Activated B cell treated with CpG ODN at 0.5 μM for 24 hours (primary cell): ENCODE results near the gene GABARAPL2. TPM values are rescaled to one million over a fixed set of nuclear protein-coding genes. Genes with fewer than 3 reads are reported as not detected.
"Not testable (repeated sequence)": the region's sequence is repeated elsewhere in the genome, so short reads cannot be mapped to it uniquely, and the experiment has no call there.

Source experiments
- ATAC-seq: fragments of 200-7000 bp; cut with Tn5 transposase; one replicate; pipeline ENCODE4 v1.10.0; 2021; ENCODE audit warnings: low read depth, mild to moderate bottlenecking, moderate library complexity
- CTCF ChIA-PET: fragments of 350-600 bp; sonication (Branson Sonifier 250); formaldehyde crosslinking; loops from one replicate; lab custom pipeline; 2021; ENCODE audit warnings: antibody characterized with exemption; lab: Charles Lee
- POLR2A ChIA-PET: fragments of 350-600 bp; sonication (Branson Sonifier 250); formaldehyde crosslinking; loops from one replicate; lab custom pipeline; 2021; ENCODE audit warnings: antibody characterized with exemption; lab: Charles Lee
- DNase-seq: peaks from one replicate; pipeline ENCODE4 v3.0.0; 2022
- H3K27ac Mint-ChIP-seq: one replicate; pipeline ENCODE4 v1.8.0; 2020; ENCODE audit warnings: mixed read lengths
- H3K27me3 Mint-ChIP-seq: one replicate; pipeline ENCODE4 v1.8.0; 2021; ENCODE audit warnings: mixed read lengths
- H3K36me3 Mint-ChIP-seq: one replicate; pipeline ENCODE4 v1.8.0; 2021; ENCODE audit warnings: low read depth, mixed read lengths
- H3K4me1 Mint-ChIP-seq: one replicate; pipeline ENCODE4 v1.8.0; 2021; ENCODE audit warnings: mixed read lengths
- H3K4me3 Mint-ChIP-seq: one replicate; pipeline ENCODE4 v1.8.0; 2020; ENCODE audit warnings: mild to moderate bottlenecking, mixed read lengths
- H3K9me3 Mint-ChIP-seq: one replicate; pipeline ENCODE4 v1.8.0; 2020; ENCODE audit warnings: mixed read lengths
- intact Hi-C: fragments of 100-400 bp; cut with micrococcal nuclease; formaldehyde crosslinking; loops from one replicate; pipeline ENCODE4 v1.15.1; 2024
- total RNA-seq: library from RNA; stranded (reverse); gene quantifications from 2 replicates; pipeline ENCODE4 v1.2.3, GENCODE V29; 2022
- TF ChIP-seq, protein P1 (sequence below): fragments of 200-600 bp; IDR thresholded peaks from one replicate; pipeline ENCODE4 v1.8.0; 2022; ENCODE audit warnings: antibody characterized with exemption, mild to moderate bottlenecking

Gene GABARAPL2
- total RNA-seq, 1 donor from 2014 or later: 62.9 TPM

DNA sequence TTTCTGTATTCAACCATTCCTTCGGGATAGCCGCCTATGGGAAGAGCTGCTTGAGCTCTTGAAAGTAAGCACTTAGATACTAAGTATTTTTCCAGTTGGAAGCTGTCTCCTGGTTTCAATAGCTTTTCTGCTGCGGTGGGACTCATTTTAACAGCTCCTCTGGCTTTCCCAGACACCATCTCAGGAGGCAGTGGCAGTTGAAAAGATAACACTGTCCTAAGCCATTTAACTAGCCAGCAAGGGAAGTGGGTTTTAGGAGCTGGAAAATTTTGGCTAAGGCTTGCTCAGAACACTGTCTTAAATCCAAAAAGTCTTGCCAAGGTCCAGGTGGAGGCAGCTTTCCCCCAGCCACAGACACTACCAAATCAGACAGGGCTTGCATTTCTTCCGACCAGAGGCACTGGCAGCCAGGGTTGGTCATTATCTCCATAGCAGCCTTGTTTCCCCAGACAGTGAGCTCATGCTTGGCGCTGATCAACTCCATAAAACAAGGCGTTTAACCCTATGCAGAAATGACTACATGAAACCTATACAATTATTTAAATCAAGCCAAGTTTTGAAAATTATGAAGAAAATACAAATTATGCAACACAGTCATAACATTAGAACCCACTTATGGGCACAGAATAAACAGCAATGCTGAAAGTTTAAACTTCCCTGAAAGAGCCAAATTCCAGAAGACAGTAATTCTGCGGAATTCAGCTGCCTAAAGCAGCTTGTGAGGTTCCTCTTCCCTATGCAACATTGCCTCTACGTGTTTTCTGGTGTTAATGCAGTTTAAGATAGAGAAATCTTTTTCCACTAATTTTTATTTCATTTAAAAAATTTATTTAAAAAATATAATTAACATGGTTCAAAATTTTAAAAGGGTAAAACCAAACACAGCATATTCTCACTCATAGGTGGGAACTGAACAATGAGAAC is 25.0 kb downstream of the GABARAPL2 start:
- Mint-ChIP-seq H3K27me3 (no peaks in the 10 kb centered on the region), H3K27ac (no peak overlapping the region), H3K4me1 (no peaks in the 10 kb centered on the region), H3K36me3 (peaks cover 22% of the 10 kb centered on the region), H3K4me3 (no peak overlapping the region), H3K9me3 (no peaks in the 10 kb centered on the region)
- ChIA-PET POLR2A (no interaction called here), CTCF (interaction anchor here (1.1 kb wide), 1 partner anchor 70 kb away, joined by 3 read pairs; no protein-coding TSS in a partner anchor)
- no peak for DNase-seq
- ATAC-seq: no peak
- TF ChIP-seq, protein P1, sequence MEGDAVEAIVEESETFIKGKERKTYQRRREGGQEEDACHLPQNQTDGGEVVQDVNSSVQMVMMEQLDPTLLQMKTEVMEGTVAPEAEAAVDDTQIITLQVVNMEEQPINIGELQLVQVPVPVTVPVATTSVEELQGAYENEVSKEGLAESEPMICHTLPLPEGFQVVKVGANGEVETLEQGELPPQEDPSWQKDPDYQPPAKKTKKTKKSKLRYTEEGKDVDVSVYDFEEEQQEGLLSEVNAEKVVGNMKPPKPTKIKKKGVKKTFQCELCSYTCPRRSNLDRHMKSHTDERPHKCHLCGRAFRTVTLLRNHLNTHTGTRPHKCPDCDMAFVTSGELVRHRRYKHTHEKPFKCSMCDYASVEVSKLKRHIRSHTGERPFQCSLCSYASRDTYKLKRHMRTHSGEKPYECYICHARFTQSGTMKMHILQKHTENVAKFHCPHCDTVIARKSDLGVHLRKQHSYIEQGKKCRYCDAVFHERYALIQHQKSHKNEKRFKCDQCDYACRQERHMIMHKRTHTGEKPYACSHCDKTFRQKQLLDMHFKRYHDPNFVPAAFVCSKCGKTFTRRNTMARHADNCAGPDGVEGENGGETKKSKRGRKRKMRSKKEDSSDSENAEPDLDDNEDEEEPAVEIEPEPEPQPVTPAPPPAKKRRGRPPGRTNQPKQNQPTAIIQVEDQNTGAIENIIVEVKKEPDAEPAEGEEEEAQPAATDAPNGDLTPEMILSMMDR: no peak
- intact Hi-C loops: no loop called here

DNA sequence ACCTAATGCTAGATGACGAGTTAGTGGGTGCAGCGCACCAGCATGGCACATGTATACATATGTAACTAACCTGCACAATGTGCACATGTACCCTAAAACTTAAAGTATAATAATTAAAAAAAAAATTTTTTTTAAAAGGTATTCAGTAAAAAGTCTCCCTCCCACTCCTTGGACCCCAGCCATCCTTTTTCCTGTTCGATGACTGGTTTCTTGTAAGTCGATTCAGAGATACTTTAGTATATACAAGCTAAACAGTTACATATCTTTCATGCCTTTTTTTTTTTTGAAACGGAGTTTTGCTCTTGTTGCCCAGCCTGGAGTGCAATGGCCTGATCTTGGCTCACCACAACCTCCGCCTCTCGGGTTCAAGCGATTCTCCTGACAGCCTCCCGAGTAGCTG is 25.7 kb downstream of the GABARAPL2 start:
- POLR2A ChIA-PET, H3K4me3 Mint-ChIP-seq, H3K27ac Mint-ChIP-seq, DNase-seq, H3K27me3 Mint-ChIP-seq, H3K9me3 Mint-ChIP-seq, H3K4me1 Mint-ChIP-seq, intact Hi-C loops, ATAC-seq: not testable (repeated sequence)
- CTCF ChIA-PET: interaction anchor here (1.1 kb wide), 1 partner anchor 71 kb away, joined by 3 read pairs; no protein-coding TSS in a partner anchor
- peaks cover 25% of the 10 kb centered on the region for H3K36me3 Mint-ChIP-seq

DNA sequence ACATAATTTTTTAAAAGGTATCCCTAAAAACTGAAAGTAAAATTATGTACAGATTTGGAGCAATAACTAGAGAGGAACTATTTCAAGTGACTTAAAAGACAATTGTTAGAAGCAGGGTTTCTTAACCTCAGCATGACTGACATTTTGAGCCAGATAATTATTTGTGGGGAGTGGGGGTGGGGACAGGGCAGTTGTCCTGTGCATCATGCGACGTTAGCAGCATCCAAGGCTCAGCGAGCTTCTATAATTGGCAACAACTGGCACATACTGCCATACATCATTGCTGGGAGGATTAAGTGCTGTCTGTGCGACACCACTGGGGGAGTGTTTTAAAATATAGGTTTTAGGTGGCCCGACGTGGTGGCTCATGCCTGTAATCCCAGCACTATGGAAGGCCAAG is 27.1 kb downstream of the GABARAPL2 start:
- H3K36me3 Mint-ChIP-seq: peaks cover 38% of the 10 kb centered on the region
- CTCF ChIA-PET: no interaction called here
- intact Hi-C loops: no loop called here
- no peaks in the 10 kb centered on the region for H3K4me1 Mint-ChIP-seq
- DNase-seq: no peak
- POLR2A ChIA-PET: interaction anchor here (0.5 kb wide), 1 partner anchor 36 kb away, joined by 9 read pairs; no protein-coding TSS in a partner anchor
- TF ChIP-seq, protein P1: no peak
- no peaks in the 10 kb centered on the region for H3K27me3 Mint-ChIP-seq
- H3K9me3 Mint-ChIP-seq: peaks cover 5% of the 10 kb centered on the region
- no peak overlapping the region for H3K4me3 Mint-ChIP-seq
- ATAC-seq: no peak
- no peak overlapping the region for H3K27ac Mint-ChIP-seq

DNA sequence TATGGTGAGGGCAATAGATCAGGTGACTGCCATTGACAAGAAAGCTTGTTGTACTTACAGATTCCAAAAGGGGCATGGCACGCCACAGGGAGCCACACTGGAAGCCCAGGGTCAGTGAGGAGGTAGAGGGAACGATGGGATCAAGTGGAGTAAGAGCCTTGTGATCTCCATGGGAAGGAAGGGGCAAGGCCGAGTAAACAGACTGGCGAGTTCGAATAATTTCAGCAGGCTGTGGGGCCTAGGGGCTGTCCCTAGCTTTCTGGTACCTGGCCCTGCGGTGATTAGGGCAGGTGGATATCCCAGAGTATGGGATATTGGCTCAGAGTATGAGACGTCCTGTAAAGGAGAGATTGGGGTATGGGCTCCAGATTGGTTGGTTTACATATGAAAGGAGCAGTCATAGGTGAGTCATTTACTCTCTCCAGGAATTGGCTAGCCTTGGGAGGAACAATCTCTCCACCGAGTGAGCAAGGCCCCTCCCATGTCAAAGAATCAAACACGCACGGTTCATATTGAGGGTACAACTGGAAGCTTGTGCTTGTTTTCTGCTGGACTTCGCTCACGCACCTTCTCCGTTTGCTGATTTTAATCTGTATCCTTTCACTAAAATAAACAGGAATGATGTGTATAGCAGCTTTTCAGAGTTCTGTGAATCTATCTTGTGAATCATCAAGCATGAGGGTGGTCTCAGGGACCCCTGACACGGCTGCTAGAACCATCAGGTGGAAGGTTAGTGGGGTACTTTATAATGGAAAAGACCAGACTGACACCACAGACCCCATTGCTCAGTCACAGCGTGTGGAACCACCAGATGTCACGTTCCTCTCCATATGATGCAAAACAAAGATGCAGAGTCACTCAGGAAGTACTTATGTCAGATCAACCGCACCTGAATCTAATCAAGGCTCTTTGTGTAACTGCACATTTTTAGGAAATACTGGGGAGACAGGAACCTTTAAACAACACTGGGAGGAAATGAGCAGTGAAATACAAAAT is 27.9 kb downstream of the GABARAPL2 start:
- no peak for DNase-seq
- H3K36me3 Mint-ChIP-seq: peaks cover 35% of the 10 kb centered on the region
- ChIA-PET CTCF (no interaction called here), POLR2A (interaction anchor here (0.5 kb wide), 1 partner anchor 37 kb away, joined by 9 read pairs; no protein-coding TSS in a partner anchor)
- no peak overlapping the region for H3K27ac Mint-ChIP-seq
- TF ChIP-seq, protein P1: no peak
- H3K4me3 Mint-ChIP-seq: no peak overlapping the region
- H3K27me3 Mint-ChIP-seq: no peaks in the 10 kb centered on the region
- H3K9me3 Mint-ChIP-seq: peaks cover 5% of the 10 kb centered on the region
- ATAC-seq: no peak
- H3K4me1 Mint-ChIP-seq: no peaks in the 10 kb centered on the region
- intact Hi-C loops: no loop called here

DNA sequence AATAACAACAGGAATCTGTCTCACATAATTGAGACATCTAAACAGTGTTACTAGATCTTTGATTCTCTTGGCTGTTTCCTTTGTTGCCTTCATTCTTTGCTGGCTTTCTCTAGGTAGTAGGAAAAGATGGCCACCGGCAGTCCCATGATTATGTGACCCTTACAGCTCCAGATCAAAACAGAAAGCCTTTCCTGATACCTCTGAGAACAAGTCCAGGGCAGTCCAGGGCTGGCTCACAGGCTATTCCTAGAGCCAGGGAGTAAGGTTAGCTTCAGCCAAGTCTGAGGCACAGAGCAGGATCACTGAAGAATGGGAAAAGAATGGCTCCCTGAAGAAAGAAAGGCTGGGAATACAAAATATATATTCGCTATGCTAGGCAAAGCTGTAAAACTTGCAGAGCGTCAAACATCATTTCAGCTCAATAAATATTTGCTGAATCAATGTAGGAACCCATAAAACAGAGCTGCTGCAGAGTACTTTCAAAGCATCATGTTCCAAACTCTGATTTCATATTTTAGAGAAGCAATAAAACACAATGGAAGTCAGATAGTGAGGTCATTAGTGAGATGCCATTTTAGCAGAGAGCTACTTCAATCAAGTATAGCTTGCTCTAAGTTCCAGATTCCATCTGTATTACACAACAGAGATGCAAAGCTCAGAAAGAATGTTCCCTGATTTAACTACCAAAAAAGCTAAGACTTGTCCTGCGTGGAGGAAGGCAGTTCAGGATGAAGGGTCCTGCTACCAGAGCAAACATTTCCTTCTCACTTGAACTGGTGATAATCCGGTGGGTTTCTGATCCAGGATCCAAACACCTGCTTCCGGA is 33.5 kb downstream of the GABARAPL2 start:
- Mint-ChIP-seq H3K9me3 (peaks cover 12% of the 10 kb centered on the region), H3K27me3 (no peaks in the 10 kb centered on the region), H3K4me3 (no peak overlapping the region), H3K27ac (no peak overlapping the region), H3K36me3 (peaks cover 65% of the 10 kb centered on the region), H3K4me1 (no peaks in the 10 kb centered on the region)
- TF ChIP-seq, protein P1: no peak
- intact Hi-C loops: no loop called here
- DNase-seq (no peak), ATAC-seq (no peak)
- ChIA-PET POLR2A (interaction anchor here (1.5 kb wide), 1 partner anchor 20 kb away, joined by 3 read pairs; no protein-coding TSS in a partner anchor), CTCF (no interaction called here)
